Limb (tissue), 2 donors: ENCODE data around the gene SSR1.
"Not testable (repeated sequence)": the region's sequence is repeated elsewhere in the genome, so short reads cannot be mapped to it uniquely, and the experiment has no call there.

ENCODE experiments used
- DNase-seq, 2 donors: peaks; one replicate each; pipeline ENCODE4 v3.0.0-alpha.2; 2016; ENCODE audit errors: extremely low spot score in 2 of 2

SSR1 gene

GRCh38 chr6:7317538-7317937 lies 4.5 kb upstream of the SSR1 start:
- DNase-seq: no peak

GRCh38 chr6:7316658-7317533 lies 3.9 kb upstream of the SSR1 start:
- DNase-seq: no peak

- DNase-seq: no peak
These were observed 3.0 kb upstream of the SSR1 start for GRCh38 chr6:7315948-7316365.

- not testable (repeated sequence) for DNase-seq
These were observed 2.3 kb upstream of the SSR1 start for GRCh38 chr6:7315087-7315947.

- DNase-seq: no peak
These were observed 1.4 kb upstream of the SSR1 start for GRCh38 chr6:7314414-7314813.

- DNase-seq: peak in 1 of 2 donors; percentile 38
These were observed 636 bp upstream of the SSR1 start for GRCh38 chr6:7313505-7314165.

GRCh38 chr6:7311917-7312615 lies 933 bp downstream of the SSR1 start:
- no peak for DNase-seq

GRCh38 chr6:7311176-7311575 lies 1.8 kb downstream of the SSR1 start:
- no peak for DNase-seq

- no peak for DNase-seq
These were observed 3.9 kb downstream of the SSR1 start for GRCh38 chr6:7309050-7309449.

GRCh38 chr6:7307533-7307932 lies 5.5 kb downstream of the SSR1 start:
- no peak for DNase-seq

- DNase-seq: no peak
These were observed 8.2 kb downstream of the SSR1 start for GRCh38 chr6:7304821-7305220.

- no peak for DNase-seq
These were observed 11.3 kb downstream of the SSR1 start for GRCh38 chr6:7301702-7302101.

GRCh38 chr6:7300926-7301325 lies 12.1 kb downstream of the SSR1 start:
- DNase-seq: no peak

GRCh38 chr6:7298113-7298512 lies 14.9 kb downstream of the SSR1 start:
- no peak for DNase-seq

GRCh38 chr6:7296602-7297001 lies 16.4 kb downstream of the SSR1 start:
- DNase-seq: no peak

GRCh38 chr6:7295916-7296315 lies 17.1 kb downstream of the SSR1 start:
- DNase-seq: no peak

GRCh38 chr6:7292596-7293255 lies 20.3 kb downstream of the SSR1 start:
- DNase-seq: no peak

GRCh38 chr6:7290079-7290478 lies 22.9 kb downstream of the SSR1 start:
- DNase-seq: no peak

GRCh38 chr6:7285416-7285815 lies 27.6 kb downstream of the SSR1 start:
- DNase-seq: no peak

- no peak for DNase-seq
These were observed 29.3 kb downstream of the SSR1 start for GRCh38 chr6:7283676-7284075.
